HG03103 (cell line): Measurements from ENCODE around the gene KDSR.
"Not testable (repeated sequence)": the region's sequence is repeated elsewhere in the genome, so short reads cannot be mapped to it uniquely, and the experiment has no call there.

Experiments
- ATAC-seq: cut with Tn5 transposase; IDR thresholded peaks from one replicate; pipeline ENCODE4 v1.9.1; 2021; ENCODE audit warnings: low read depth; ENCODE audit not compliant: unreplicated experiment

The KDSR gene

DNA sequence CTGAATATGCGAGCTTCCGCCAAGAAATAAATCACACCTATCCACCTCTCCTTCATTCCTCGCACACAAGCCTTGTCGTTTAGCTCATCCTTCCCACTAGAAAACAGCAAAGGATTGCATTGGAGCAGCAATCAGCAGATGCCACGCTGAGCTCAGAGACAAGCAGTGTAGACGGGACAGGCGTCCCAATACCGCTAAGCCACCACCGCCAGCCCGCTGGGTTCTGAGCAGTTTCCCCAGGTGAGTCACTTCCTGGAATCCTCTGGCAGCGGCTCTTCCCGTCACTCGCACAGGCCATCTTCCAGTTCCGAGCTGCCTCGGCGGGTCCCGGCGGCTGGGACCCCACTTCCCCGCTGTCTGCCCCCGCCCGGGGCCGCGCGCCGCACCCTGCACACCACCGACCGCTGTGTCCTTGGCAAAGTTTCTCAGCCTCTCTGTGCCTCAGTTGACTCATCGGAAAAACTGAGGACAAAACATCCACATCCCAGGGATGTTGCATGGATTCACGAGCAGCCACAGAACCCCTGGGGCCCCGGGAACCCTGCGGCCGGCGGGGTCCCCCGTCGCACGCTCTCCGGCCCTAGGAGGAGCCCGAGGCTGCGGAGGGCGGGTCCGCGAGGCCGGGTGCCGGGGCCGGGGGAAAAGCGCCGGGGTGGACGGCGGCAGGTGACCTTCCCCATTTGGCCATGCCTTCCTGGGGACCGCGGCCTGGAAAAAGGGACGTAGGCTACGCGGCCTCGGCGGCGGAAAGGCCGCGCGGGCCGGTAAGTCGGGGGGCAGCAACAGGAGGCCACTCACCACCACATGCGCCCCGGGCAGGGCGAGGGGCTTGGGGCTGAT lies 573 bp downstream of the KDSR start:
- ATAC-seq, result peak; percentile 25

DNA sequence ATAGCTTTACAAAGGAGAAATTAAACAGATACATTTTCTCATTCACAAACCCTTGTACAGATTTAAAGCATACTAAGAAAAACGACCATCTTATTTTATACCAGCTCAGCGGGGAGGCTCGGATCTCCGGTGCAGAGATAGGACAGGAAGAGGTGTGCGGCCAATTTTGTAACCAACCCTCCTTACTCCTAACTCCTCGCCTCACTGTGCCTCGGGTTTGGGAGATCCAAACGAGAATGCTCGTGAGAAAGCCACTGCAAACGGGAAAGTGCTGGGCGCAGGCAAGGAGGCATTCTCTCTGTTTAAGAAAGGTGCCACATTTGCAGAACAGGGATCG lies 1.2 kb downstream of the KDSR start:
- no peak for ATAC-seq

GRCh38 chr18:63363951-63364350 lies 3.1 kb downstream of the KDSR start:
- no peak for ATAC-seq

- ATAC-seq, result not testable (repeated sequence)
Measured at GRCh38 chr18:63363420-63363819, 3.6 kb downstream of the KDSR start.

DNA sequence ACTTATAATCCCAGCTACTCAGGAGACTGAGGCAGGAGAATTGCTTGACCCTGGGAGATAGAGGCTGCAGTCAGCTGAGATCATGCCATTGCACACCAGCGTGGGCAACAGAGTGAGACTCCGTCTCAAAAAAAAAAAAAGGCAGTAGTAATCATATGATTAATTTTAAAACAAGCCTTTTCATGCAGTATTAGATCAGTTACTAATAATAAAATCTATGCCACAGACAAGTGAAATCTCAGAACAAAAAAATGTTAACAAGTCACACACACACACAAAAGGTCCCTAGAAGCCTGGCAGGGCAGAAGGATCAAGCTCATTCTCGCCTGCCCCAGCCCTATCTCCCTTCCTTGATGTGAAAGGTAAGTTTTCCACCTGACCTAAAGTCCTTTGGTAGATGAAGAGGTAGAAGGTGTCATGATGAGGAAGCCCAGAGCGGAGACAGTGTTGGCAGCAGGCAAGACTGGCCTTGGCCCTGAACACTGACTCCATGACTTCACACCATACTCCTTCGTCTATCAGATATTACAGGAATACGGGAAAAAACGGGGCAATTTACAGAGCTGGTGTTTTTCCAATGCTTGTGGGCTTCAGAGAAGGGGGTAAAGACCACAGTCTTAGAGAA lies 10.6 kb downstream of the KDSR start:
- no peak for ATAC-seq

DNA sequence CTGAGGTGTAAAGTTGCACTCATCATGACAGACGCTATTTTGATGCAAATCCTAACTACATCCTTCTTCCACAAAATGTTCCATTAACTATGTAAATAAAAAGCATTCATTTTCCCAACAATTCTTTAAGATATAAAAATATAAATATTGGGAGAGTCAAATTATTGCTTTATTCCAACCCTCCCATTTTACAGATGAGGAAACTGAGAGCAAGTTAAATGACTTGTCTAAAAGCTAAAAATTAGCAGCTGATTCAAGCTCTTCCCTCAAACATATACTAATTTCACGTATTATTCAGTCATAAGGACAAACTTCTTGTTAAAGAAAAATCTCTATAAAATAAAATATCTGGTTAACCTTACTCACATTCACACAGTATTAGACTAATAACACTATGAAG lies 16.8 kb downstream of the KDSR start:
- no peak for ATAC-seq

DNA sequence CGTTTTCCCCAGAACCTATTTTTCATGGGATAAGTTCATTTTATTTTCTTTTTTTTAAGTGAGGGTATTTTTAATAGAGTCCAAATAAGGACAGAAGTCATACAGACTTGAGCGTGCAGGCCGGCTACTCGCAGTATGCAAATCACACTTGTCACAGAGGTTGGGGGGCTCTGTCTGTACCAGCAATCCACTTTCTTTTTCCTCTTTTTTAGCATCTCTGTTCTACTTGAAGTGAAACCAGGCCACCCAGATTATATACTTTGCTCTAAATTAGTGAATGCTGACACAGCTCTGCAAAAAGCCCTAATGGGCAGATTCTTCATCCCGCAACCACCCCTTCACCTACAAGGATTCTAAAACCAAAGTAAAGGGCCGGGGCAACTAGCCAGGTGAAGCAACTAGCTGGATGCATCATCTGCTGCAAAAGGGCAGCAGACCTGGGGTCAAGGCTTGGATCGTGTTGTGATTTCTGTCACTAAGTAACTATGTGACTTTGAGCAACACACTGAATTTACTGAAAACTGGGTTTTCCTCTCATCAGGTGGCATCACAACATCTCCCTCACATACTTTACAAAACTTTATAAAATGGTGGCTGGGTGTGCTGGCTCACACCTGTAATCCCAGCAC lies 18.4 kb downstream of the KDSR start:
- ATAC-seq, result no peak

DNA sequence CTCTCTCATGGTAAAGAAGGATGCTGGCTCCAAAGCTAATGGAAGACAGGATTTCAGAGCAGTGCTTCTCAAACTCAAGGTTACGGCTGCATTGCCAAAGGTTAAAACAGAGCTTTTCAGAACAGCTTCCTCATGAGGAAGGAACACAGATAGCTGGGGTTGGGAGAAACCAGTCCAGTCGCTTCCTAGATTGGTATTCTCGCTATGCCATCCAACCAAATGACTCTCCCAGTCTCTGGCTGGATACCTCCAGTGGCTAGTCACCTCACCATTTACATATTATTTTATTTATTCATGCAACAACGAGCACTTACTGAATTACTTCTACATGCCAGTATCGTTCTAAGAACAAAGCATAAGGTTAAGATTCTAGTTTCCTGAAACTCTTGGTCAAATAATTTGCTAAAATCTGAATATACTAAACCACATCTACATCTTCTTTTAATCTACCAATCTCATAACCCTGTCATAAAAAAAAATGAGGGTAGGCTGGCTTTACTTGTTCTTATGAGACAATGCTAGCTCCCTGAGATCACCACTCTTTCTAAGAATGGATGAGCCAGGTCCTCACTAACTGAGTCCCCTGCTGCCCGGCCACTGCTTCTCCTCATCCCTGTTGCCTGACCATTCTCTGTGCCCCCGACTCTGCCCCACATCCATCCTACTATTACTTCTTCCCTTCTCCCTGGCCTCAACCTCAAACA lies 20.4 kb downstream of the KDSR start:
- no peak for ATAC-seq

- no peak for ATAC-seq
Measured at GRCh38 chr18:63346031-63346430, 21.0 kb downstream of the KDSR start.

DNA sequence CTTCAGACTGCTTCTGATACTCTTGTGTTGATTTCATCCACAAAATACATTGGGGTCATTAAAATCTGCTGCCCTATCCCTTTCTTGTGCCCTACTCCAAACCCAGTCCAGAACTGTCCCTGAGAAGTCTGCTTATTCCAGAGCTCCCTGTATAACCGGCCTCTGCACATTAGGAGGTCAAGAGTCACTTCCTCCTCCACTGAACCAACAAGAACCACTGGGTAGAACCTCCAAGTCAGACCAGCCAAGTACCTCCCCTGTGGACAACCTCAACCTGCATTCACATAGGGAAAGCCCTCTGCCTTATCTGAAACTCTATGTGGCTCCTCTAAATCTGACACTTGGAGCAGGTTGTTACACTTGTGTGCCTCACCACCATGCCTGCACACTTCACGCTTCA lies 22.1 kb downstream of the KDSR start:
- no peak for ATAC-seq

- no peak for ATAC-seq
Measured at GRCh38 chr18:63344263-63344662, 22.7 kb downstream of the KDSR start.

- no peak for ATAC-seq
Measured at GRCh38 chr18:63342206-63342605, 24.8 kb downstream of the KDSR start.

DNA sequence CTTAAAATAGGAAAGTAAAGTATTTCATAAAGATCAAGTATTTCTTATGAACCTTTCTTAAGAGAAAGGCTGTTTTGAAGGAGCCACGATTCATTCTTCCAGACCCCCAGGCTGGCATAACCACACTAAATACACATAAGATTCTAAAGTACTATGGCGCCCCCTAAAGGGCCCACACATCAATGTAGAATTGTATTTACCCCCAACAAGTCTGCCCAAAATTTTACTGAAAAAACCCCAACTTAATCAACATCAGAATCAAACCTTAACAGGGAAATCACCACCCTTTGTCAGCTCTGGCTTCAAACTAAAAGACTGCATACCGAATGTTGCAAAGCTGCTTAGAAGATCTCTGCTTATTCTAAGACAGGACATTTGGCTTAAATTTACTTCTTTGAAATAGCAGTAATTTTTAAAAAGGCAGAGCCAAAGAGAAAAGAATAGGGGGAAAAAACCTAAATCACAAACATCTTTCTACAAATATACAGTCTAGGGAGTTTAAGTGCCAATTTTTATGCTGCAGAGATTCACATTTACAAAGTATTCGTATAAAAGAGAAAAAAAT lies 27.0 kb downstream of the KDSR start:
- no peak for ATAC-seq

DNA sequence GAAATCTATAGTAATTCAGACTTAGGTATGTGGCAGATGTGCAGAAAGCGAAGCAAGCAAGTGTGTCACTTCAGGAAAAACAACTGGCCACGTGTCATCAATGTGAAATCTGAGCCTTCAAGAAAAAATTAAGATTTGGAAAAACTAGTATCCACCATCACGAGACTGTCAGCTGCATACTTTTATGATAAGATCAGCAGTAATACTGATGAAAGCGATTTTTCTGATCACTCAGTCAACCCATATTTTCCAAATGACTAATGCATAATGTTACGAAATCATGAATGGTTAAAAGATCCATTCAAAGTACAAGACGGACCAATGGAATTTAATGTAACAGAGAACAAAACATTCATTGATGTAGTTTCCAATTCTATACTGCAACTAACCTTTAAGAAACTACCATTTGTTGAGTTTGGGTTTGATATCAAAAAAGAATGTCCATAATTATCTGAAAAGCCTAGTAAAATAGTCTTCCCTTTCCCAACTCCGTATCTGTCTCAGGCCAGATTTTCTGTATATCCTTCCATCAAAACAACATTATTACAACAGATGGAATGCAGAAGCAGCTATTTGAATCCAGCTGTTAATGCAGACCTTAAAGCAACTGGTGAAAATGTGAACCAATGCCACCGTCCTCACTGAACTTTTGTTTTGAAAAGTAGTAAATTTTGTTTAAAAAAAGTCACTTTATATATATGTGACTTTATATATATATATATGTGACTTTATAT lies 30.5 kb downstream of the KDSR start:
- no peak for ATAC-seq

GRCh38 chr18:63331105-63331504 lies 35.9 kb downstream of the KDSR start:
- ATAC-seq, result no peak

DNA sequence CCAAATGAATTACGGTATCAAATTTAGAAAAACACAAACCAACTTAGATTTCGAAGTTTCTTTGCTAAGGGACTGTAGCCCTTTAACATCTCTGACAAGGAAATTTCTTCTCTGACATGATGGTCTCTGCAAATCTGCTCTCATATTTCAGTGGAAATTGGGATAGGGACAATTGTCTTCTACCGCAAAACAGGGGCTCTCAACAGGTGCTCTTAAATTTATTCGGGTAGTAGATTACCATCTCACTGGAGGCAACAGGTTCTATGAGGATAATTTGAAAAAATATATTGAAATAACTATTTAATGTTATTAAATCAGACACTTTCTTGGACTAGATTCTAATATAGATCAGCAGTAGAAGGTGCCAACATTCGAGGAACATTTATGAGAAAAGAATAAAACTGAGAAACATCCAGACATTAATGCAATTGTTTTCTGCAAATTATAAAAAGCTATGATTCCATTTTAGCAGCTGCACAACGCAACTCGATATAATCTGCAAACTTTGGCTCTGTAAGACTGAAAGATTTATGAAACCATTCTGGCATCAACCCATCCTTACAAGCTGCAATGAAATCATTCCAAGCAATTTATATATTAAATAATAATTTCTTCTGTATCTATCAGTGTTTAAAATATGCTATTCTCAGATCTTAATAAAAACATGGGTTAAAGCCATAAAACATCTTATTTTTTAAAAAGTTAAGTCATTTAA lies 37.4 kb downstream of the KDSR start:
- no peak for ATAC-seq

- ATAC-seq, result no peak
Measured at GRCh38 chr18:63326011-63326410, 41.0 kb downstream of the KDSR start.

- ATAC-seq, result no peak
Measured at GRCh38 chr18:63325086-63325686, 41.8 kb downstream of the KDSR start.

DNA sequence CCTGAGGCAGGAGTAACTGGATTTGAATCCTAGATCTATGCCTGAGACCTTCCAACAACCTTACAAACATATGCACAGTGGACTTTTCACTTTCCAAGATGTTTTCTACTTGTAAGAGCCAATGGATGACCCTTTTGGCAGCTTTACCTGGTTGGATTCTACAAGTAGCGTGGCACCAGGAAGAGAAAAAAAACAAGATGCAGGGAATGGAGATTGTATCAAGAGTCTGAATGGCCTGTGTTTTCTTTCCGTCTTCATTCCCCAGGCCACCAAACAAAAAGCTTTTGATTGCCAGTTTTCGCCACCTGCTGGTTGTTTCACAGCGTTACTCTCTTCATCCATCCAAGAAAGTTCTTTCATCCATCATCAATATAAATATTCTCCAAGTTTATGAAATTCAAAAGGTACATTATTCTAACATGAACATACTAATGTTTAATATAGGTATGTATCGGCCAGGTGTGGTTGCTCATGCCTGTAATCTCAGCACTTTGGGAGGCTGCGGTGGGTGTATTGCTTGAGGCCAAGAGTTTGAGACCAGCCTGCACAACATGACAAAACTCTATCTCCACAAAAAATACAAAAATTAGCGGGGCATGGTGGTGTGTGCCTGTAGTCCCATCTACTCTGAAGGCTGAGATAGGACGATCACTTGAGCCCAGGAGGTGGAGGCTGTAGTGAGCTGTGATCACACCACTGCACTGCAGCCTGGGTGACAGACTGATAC lies 43.9 kb downstream of the KDSR start:
- no peak for ATAC-seq
